MCF 10A (cell line): ENCODE measurements around the gene RNASE2. TPM values are rescaled to one million over a fixed set of nuclear protein-coding genes. Genes with fewer than 3 reads are reported as not detected.
"Not testable (repeated sequence)": the region's sequence is repeated elsewhere in the genome, so short reads cannot be mapped to it uniquely, and the experiment has no call there.

Experiments
- BruUV-seq: library from RNA; stranded (reverse); fragments of 400-500 nt; replicated peaks from 2 replicates; lab custom pipeline; 2021; lab: Mats Ljungman, UMichigan
- CTCF ChIA-PET: fragments of 300-600 bp; sonication (Branson Sonifier 250); formaldehyde crosslinking; extraction: SDS; loops from one replicate; lab custom pipeline; 2021; ENCODE audit warnings: antibody characterized with exemption, inconsistent platforms; lab: Yijun Ruan, JAX
- POLR2A ChIA-PET: fragments of 300-600, 350-650 bp; sonication (Branson Sonifier 250); formaldehyde crosslinking; extraction: SDS; loops from one replicate; lab custom pipeline; 2020; ENCODE audit warnings: antibody characterized with exemption, inconsistent platforms; lab: Yijun Ruan, JAX
- DNase-seq: peaks from one replicate; pipeline ENCODE4 v3.0.0-alpha.2; 2018; ENCODE audit not compliant: unreplicated experiment
- H3K27ac Mint-ChIP-seq: one replicate; pipeline ENCODE4 v1.8.0; 2022; ENCODE audit warnings: mild to moderate bottlenecking, low read depth, mixed read lengths; ENCODE audit not compliant: unreplicated experiment
- H3K27me3 Mint-ChIP-seq: one replicate; pipeline ENCODE4 v1.8.0; 2022; ENCODE audit warnings: mixed read lengths; ENCODE audit not compliant: insufficient read depth, unreplicated experiment
- H3K36me3 Mint-ChIP-seq: one replicate; pipeline ENCODE4 v1.8.0; 2022; ENCODE audit warnings: mild to moderate bottlenecking, moderate library complexity, mixed read lengths; ENCODE audit not compliant: insufficient read depth, unreplicated experiment
- H3K4me1 Mint-ChIP-seq: one replicate; pipeline ENCODE4 v1.8.0; 2022; ENCODE audit warnings: mixed read lengths; ENCODE audit not compliant: insufficient read depth, unreplicated experiment
- H3K4me3 Mint-ChIP-seq: one replicate; pipeline ENCODE4 v1.8.0; 2022; ENCODE audit warnings: mild to moderate bottlenecking, moderate library complexity, mixed read lengths; ENCODE audit not compliant: unreplicated experiment
- H3K9me3 Mint-ChIP-seq: one replicate; pipeline ENCODE4 v1.8.0; 2022; ENCODE audit warnings: mixed read lengths; ENCODE audit not compliant: unreplicated experiment
- CTCF ChIP-seq: fragments of 200-600 bp; IDR thresholded peaks from one replicate; pipeline ENCODE4 v1.8.0; 2022; ENCODE audit warnings: antibody characterized with exemption, mild to moderate bottlenecking; ENCODE audit not compliant: unreplicated experiment
- intact Hi-C: fragments of 100-400 bp; cut with micrococcal nuclease; formaldehyde crosslinking; loops from 2 replicates; pipeline ENCODE4 v1.14.1; 2022
- total RNA-seq: library from RNA; stranded (reverse); gene quantifications from 2 replicates; pipeline ENCODE4 v1.2.3, GENCODE V29; 2022

RNASE2 gene
- total RNA-seq, 1 experiment from 2014 or later: not detected

DNA sequence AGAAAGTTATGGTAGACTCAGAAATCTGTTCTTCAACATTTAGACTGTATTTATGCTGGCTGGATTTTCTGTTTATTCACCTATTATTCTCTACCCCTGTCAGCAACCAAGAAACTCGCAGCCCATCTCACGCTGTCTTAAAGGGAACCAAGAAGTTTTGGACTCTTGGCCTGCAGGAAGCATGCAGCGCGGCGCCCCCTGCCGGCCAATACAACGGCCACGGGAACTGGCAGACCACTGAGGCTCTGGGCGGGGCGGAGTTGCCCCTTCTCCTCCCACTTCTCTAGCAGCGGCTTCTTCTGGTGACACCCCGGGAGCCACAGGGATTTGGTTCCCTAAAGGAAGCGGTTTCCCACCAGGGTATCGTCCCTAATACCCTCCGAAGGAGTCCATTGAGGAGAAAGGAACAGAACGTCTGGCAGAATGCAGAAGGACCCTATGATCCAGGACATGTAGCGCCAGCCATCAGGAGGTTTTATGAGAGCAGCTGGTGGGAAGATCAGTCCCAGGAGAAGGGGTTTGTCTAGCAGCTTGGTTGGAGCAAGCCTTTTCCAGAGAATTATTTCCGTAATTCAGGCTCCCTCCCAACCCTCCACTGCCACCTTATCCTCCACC is 21.0 kb upstream of the RNASE2 start:
- peak; percentile 17 for TF ChIP-seq CTCF
- Mint-ChIP-seq H3K27ac (no peak overlapping the region), H3K9me3 (no peaks in the 10 kb centered on the region), H3K36me3 (no peaks in the 10 kb centered on the region), H3K4me3 (no peak overlapping the region), H3K27me3 (peaks cover 56% of the 10 kb centered on the region), H3K4me1 (no peaks in the 10 kb centered on the region)
- CTCF ChIA-PET: interaction anchor here (1.3 kb wide), 1 partner anchor 75 kb away, joined by 8 read pairs; no protein-coding TSS in a partner anchor
- POLR2A ChIA-PET: no interaction called here
- peak; percentile 22 for DNase-seq
- BruUV-seq: no TSS peak
- intact Hi-C loops: no loop called here

GRCh38 chr14:20935303-20935984 is 19.8 kb upstream of the RNASE2 start:
- no peaks in the 10 kb centered on the region for H3K36me3 Mint-ChIP-seq
- no peaks in the 10 kb centered on the region for H3K4me1 Mint-ChIP-seq
- no peak for DNase-seq
- no peaks in the 10 kb centered on the region for H3K9me3 Mint-ChIP-seq
- POLR2A ChIA-PET: no interaction called here
- H3K27ac Mint-ChIP-seq: no peak overlapping the region
- intact Hi-C loops: no loop called here
- H3K27me3 Mint-ChIP-seq: peaks cover 56% of the 10 kb centered on the region
- no peak for TF ChIP-seq CTCF
- BruUV-seq: no TSS peak
- CTCF ChIA-PET: no interaction called here
- H3K4me3 Mint-ChIP-seq: no peak overlapping the region

DNA sequence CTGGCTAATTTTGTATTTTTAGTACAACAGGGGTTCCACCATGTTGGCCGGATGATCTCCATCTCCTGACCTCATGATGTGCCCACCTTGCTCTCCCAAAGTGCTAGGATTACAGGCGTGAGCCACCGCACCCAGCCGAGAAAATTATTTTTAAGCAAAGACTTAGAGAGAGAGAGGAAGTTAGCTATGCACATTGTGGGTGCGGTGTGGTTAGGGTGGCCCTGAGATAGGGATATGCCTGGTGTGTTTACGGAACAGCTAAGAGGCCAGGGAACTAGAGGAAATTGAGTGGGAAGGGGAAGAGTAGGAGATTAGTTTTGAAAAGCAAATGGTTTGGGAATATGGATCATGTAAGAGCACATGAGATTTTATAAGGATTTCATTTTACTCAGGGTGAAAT is 10.1 kb upstream of the RNASE2 start:
- DNase-seq, BruUV-seq, H3K4me3 Mint-ChIP-seq, H3K36me3 Mint-ChIP-seq, H3K4me1 Mint-ChIP-seq, H3K9me3 Mint-ChIP-seq, POLR2A ChIA-PET, H3K27ac Mint-ChIP-seq, CTCF ChIA-PET, intact Hi-C loops: not testable (repeated sequence)
- peaks cover 77% of the 10 kb centered on the region for H3K27me3 Mint-ChIP-seq

DNA sequence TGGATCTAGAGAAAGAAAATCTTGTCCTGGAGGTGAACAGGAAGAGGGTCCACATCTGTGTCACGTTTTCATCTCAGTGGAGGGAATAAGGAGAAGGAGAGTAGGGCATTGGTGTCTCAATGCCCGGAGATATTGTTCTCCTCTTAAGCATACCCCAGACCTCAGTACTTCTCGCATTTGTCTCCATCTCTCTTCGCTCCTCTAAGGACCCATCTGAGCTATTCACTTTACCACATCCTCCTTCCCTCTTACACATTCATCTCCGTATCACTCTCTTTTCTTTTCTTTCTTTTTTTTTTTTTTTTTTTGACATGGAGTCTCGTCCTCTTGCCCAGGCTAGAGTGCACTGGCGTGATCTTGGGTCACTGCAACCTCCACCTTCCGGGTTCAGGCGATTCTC is 8.6 kb upstream of the RNASE2 start:
- BruUV-seq, intact Hi-C loops: not testable (repeated sequence)

DNA sequence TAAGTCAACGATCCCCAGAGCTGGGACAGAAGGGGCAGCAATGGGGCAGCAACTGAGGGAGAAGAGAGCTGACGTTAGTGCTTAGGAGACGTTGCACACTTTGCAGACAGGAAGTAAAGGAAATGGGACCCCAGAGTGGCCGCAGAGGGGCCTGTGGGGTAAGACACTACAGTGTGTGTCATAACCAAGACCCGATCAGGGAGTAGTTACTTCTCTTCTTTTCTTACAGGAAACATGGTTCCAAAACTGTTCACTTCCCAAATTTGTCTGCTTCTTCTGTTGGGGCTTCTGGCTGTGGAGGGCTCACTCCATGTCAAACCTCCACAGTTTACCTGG is 219 bp downstream of the RNASE2 start:
- POLR2A ChIA-PET, H3K36me3 Mint-ChIP-seq, H3K4me1 Mint-ChIP-seq, H3K9me3 Mint-ChIP-seq, BruUV-seq, H3K4me3 Mint-ChIP-seq, DNase-seq, intact Hi-C loops, H3K27ac Mint-ChIP-seq: not testable (repeated sequence)
- CTCF ChIA-PET: interaction anchor here (0.5 kb wide), 1 partner anchor 93 kb away, joined by 3 read pairs; no protein-coding TSS in a partner anchor
- peaks cover 72% of the 10 kb centered on the region for H3K27me3 Mint-ChIP-seq

More for the DNA sequence above, 8.6 kb upstream of the RNASE2 start:
- DNase-seq, H3K27ac Mint-ChIP-seq, H3K4me1 Mint-ChIP-seq, POLR2A ChIA-PET, CTCF ChIA-PET, H3K4me3 Mint-ChIP-seq, H3K36me3 Mint-ChIP-seq, H3K9me3 Mint-ChIP-seq: not testable (repeated sequence)
- H3K27me3 Mint-ChIP-seq: peaks cover 77% of the 10 kb centered on the region
